Testis (tissue), 2 donors: ENCODE data around the gene TLR1.

Experiments
- CTCF ChIP-seq, 3 experiments: fragments of 450-650 bp in 2 of 3; fragments of 200-600 bp in 1 of 3; sonication (generic) in 1 of 3; IDR thresholded peaks; one replicate each; pipeline ENCODE4 v1.5.1; 2016 to 2019; ENCODE audit warnings: antibody characterized with exemption in 3 of 3, mild to moderate bottlenecking in 2 of 3, moderate library complexity in 1 of 3
- POLR2A ChIP-seq: fragments of 450-650 bp; IDR thresholded peaks from one replicate; pipeline ENCODE4 v1.6.1; 2017; ENCODE audit warnings: antibody characterized with exemption, mild to moderate bottlenecking, moderate library complexity

- TF ChIP-seq POLR2A (no peak), CTCF (IDR thresholded peaks at IDR 0.05) (no peak)
These were observed 1.0 kb upstream of the TLR1 start for GRCh38 chr4:38805530-38806145.
